Mesenteric fat pad (tissue), 1 donor: ENCODE measurements around the gene PLEKHH3. TPM values are rescaled to one million over a fixed set of nuclear protein-coding genes. Genes with fewer than 3 reads are reported as not detected.
"Not testable (repeated sequence)": the region's sequence is repeated elsewhere in the genome, so short reads cannot be mapped to it uniquely, and the experiment has no call there.

Experiments used
- DNase-seq: peaks from one replicate; pipeline ENCODE4 v3.0.0-alpha.2; 2020; ENCODE audit warnings: low spot score
- microRNA-seq: library from miRNA; unstranded; fragments of <30 nt; microRNA quantifications from one replicate; pipeline ENCODE4 v1.2.0, GENCODE V29; 2020; ENCODE audit warnings: borderline number of aligned reads
- total RNA-seq: library from RNA; stranded (reverse); fragmentation: NEBNext Ultra II Directional; extraction: Animal tissue kit (Norgen Biotek cat#: 25700); gene quantifications from one replicate; pipeline ENCODE4 v1.2.1, GENCODE V29; 2021
- donor health status: DM: yes; HTN: yes; CAD: no.

The PLEKHH3 gene
- total RNA-seq, 1 donor from 2014 or later, result 16.8 TPM

DNA sequence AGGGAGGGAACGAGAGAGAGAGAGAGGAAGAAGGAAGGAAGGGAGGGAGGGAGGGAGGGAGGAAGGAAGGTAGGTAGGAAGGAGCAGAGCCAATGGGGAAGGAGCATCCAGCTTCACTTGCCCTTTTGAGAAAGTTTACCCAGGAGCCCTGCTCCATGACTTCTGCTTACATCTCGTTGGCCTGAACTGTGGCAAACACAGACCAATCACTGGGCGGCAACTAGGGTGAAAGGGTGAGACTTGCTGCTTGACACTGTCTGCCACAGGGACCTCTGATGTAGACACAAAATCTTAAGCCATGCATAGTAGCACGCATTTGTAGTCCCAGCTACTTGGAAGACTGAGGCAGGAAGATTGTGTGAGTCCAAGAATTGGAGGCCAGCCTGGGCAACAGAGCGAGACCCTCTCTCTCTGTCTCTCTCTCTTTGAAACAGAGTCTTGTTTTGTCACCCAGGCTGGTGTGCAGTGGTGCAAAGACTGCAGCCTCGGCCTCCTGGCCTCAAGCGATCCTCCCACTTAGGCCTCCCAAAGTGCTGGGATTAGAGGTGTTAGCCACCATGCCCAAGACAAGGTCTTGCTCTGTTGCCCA is 37.2 kb downstream of the PLEKHH3 start:
- no peak for DNase-seq

DNA sequence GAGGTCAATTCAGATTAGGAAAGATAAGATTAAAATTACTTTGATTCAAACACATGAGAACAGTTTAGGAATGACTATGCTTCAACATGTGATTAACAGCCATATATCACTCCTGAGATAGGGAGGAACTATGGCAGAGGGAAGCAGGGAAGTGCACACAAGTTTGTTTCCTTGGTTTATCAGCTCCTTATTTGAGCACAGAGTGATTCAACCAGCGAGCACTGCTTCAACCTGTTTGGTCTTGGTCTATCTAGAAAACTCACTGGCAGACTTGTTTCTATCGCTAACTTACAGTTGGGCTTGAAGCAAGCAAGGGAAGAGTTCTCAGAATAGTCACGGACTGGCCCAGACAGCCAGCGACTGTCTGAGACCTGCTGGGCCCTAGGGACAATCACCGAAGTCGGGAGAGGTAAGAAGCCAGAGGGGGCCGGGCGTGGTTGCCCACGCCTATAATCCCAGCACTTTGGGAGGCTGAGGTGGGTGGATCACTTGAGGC is 43.8 kb downstream of the PLEKHH3 start:
- no peak for DNase-seq

DNA sequence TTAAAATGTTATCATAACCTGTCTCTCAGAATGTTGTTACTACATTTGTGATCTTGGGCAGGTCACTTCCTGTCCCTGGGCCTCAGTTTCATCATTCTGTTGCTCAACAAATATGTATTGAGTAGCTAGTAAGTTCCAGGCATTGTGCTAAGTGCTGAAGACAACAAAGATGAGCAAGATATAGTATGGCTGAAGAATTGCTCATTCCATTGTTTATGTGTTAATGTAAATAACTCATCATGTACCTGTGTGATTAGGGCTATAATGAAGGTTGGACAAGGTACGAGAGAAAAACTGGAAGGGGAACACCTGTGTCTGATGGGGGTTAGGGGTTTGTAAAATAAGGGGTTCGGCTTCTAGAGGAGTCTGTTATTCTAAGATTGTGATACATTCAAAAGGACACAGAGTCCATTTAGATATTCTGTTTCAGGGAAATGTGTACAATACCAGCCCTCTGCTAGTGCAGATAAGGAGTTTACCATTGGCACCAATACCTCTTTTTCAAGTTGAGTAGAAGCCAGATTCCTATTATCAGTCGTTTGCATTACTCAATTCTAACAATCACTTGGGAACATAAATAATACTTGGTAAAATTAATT is 47.3 kb downstream of the PLEKHH3 start:
- no peak for DNase-seq

DNA sequence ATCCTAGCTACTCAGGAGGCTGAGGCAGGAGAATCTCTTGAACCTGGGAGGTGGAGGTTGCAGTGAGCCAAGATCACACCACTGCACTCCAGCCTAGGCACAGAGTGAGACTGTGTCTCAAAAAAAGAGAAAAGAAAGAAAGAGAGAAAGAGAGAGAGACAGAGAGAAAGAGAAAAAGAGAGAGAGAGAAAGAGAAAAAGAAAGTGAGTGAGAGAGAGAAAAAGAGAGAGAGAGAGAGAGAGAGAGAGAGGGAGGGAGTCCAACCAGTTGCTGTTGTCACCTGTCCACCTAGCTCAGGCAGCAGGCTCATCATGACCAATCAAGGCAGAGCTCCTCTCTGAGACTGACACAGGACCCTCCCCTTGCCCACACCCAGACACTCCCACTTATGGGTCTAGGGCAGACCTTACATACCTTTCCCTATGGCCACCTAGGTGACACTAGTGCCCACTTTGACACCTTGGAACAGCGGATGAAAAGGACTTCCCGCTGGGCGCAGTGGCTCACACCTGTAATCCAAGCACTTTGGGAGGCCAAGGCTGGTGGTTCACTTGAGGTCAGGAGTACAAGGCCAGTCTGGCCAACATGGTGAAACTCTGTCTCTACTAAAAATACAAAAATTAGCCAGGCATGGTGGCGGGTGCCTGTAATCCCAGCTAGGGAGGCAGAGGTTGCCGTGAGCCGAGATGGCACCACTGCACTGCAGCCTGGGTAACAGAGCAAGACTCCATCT is 49.6 kb downstream of the PLEKHH3 start:
- not testable (repeated sequence) for DNase-seq

DNA sequence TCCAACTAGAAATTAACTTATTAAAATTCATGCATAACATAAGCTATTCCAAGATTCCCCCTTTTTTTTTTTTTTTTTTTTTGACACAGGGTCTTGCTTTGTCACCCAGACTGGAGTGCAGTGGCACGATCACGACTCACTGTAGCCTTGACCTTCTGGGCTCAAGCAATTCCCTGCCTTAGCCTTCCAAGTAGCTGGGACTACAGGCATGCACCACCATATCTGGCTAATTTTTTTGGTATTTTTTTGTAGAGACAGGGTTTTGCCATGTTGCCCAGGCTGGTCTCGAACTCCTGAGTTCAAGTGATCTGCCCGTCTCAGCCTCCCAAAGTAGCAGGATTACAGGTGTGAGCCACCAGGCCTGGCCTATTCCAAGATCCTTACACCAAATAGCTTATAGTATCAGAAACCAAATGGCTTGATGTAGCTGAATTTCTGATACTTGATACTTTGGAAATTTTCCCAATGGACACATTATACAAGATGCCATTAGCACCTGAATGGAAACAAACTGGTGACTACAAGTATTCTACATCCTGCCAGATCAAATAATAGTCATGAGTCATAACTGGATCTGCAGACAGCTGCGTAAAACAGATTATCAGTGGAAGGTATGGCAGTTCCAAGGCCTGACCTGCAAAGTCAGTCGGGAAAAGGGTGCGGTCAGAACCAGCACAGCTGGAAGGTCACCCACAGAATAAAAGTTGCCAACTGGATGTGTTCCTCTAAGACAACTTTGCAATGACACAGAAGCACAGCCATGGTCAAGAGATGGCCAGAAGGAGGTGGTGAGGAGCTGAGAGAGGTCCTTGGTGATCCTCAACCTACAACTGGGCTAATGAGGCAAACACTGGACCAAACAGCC is 52.8 kb downstream of the PLEKHH3 start:
- no peak for DNase-seq

DNA sequence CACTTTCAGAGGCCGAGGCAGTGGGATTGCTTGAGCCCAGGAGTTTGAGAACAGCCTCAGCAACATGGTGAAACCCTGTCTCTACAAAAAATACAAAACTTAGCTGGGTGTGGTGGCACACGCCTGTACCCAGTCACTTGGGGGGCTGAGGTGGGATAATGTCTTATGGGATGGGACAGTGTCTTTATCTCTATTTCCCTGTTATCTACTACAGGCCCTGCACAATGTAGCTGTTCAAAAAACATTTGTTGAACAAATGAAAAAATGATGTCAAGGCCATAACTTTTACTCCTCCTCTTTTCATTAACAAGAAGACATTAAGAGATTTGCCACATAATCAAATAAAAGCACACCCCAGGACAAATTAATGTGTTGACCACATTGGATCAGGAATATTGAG is 53.5 kb downstream of the PLEKHH3 start:
- DNase-seq, result no peak

DNA sequence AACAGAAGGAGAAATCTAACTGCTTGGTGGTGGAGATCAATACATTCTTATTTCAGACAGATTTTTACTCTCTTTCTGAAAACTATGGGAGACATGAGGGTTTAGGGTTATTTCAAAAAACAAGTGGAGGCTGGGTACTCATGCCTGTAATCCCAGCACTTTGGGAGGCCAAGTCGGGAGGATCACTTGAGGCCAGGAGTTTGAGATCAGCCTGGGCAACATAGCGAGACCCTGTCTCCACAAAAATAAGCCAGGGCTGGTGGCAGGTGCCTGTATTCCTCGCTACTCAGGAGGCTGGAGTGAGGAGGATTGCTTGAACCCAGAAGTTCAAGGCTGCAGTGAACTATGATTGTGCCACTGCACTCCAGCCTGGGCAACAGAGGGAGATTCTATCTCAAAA is 54.8 kb downstream of the PLEKHH3 start:
- not testable (repeated sequence) for DNase-seq

DNA sequence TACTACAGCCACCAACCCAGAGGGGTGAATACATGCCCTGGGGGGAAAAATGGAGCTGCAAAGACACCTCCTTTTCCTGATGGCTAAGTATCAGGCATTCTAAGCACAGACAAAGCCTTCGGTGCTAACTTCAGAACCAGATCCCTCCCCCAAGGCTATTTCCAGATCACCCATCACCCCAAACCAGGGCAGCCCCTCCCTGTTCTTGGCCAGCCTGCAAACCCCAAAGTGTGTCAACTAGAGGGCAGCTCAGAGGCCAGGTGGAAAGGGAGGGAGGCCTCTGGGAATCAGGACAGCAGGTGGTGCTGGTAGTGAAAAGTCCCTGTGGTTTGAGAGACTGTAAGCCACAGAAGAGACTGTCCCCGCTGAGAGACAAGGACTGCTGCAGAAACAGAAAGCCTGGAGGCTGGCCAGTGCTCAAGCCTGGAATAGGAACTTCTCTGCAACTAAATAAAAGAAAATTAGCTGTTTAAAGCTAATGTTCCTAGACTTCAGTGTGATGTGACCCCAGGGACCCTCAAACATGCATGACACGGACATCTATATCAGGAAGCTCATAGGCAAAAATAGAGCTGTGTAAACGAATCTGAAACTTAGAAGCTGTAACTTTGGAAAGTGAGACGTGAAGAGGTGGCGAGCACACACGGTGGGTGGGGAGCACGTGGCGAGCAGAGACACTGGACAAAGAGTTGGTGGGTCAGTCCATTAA is 58.2 kb downstream of the PLEKHH3 start:
- no peak for DNase-seq

DNA sequence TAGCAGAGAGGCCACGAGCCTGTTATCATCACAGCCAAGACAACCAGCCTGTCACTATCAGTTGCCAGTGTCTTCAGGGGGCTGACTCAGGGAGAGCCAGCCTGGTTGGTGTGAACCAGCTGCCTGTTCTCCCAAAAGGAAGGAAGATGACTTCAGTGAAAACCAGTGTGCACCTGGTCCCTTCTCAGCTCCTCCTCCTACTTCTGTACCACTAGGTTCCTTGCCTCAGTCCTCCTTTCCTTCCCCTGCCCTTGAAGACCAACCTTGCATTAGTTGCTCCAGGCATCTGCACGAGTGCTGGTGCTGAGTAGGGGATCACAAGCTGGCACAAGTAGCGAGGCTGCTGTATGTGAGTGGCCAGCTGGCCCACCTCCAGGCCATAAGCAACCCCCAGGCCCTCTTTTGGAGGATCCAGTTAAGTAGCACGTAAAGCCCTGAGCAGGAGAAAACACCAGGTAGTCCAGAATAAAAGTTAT is 58.8 kb downstream of the PLEKHH3 start:
- DNase-seq, result no peak

Small RNA genes lying within 50 kb of the gene (microRNA-seq; reads per million reads assigned to microRNA genes)
- not detected for gene MIR6780A

Other genes starting within 250 kb of the PLEKHH3 start
- 84.1 TPM for gene ATP6V0A1, start 218.1 kb downstream of the PLEKHH3 start, total RNA-seq
- 58.7 TPM for gene NAGLU, start 140.8 kb downstream of the PLEKHH3 start, total RNA-seq
- 3.2 TPM for gene HSD17B1, start 124.1 kb downstream of the PLEKHH3 start, total RNA-seq
- 57.3 TPM for gene COASY, start 114.8 kb downstream of the PLEKHH3 start, total RNA-seq
- 50.6 TPM for gene MLX, start 109.9 kb downstream of the PLEKHH3 start, total RNA-seq
- gene PSMC3IP, start 99.3 kb downstream of the PLEKHH3 start, total RNA-seq, result 2.2 TPM
- 63.9 TPM for gene RETREG3, start 67.6 kb downstream of the PLEKHH3 start, total RNA-seq
- gene TUBG1, start 67.3 kb downstream of the PLEKHH3 start, total RNA-seq, result 45.2 TPM
- 17.6 TPM for gene TUBG2, start 17.7 kb downstream of the PLEKHH3 start, total RNA-seq
- 1.2 TPM for gene CCR10, start 4.8 kb upstream of the PLEKHH3 start, total RNA-seq
- 3.7 TPM for gene CNTNAP1, start 5.5 kb upstream of the PLEKHH3 start, total RNA-seq
- 50.5 TPM for gene EZH1, start 68.0 kb upstream of the PLEKHH3 start, total RNA-seq
- 58.2 TPM for gene RAMP2, start 84.2 kb upstream of the PLEKHH3 start, total RNA-seq
- gene VPS25, start 96.5 kb upstream of the PLEKHH3 start, total RNA-seq, result 41.1 TPM
- gene WNK4, start 103.6 kb upstream of the PLEKHH3 start, total RNA-seq, result not detected
- 56.7 TPM for gene COA3, start 121.7 kb upstream of the PLEKHH3 start, total RNA-seq
- gene CNTD1, start 121.9 kb upstream of the PLEKHH3 start, total RNA-seq, result not detected
- 82.0 TPM for gene BECN1, start 147.3 kb upstream of the PLEKHH3 start, total RNA-seq
- gene PSME3, start 156.4 kb upstream of the PLEKHH3 start, total RNA-seq, result 144 TPM
- 10.5 TPM for gene AOC2, start 167.6 kb upstream of the PLEKHH3 start, total RNA-seq
- 528 TPM for gene AOC3, start 174.2 kb upstream of the PLEKHH3 start, total RNA-seq
- gene G6PC1, start 223.8 kb upstream of the PLEKHH3 start, total RNA-seq, result not detected